HCT116 (cell line): ENCODE data around the gene ADAMTS14. TPM values are rescaled to one million over a fixed set of nuclear protein-coding genes. Genes with fewer than 3 reads are reported as not detected.
A peak's percentile ranks its signal among the peaks of the same experiment; 100 is the strongest.

Source experiments
- ATAC-seq: fragments of 200-7000 bp; cut with Tn5 transposase; 2 replicates; pipeline ENCODE4 v1.9.1; 2020; ENCODE audit warnings: mild to moderate bottlenecking, moderate library complexity
- BruUV-seq: library from RNA; stranded (reverse); fragments of 400-500 nt; replicated peaks from 2 replicates; lab custom pipeline; 2021; lab: Mats Ljungman, UMichigan
- CTCF ChIA-PET: fragments of 300-600 bp; sonication (Branson Sonifier 250); formaldehyde crosslinking; loops from one replicate; lab custom pipeline; 2021; ENCODE audit warnings: antibody characterized with exemption; lab: Charles Lee
- POLR2A ChIA-PET: fragments of 300-600, 350-600 bp; sonication (Branson Sonifier 250); formaldehyde crosslinking; loops from one replicate; lab custom pipeline; 2021; ENCODE audit warnings: antibody characterized with exemption; lab: Charles Lee
- RAD21 ChIA-PET, 2 experiments: fragments of 300-600 bp; sonication (Branson Sonifier 250); formaldehyde crosslinking; loops; one replicate each; lab custom pipeline; 2023; ENCODE audit warnings: low total read pairs in 2 of 2; ENCODE audit not compliant: uncharacterized antibody in 2 of 2, unreplicated experiment in 2 of 2, low non-redundant PET in 1 of 2; lab: Charles Lee
- DNase-seq: peaks from one replicate; pipeline ENCODE4 v3.0.0-alpha.2; 2010; ENCODE audit warnings: low read depth, low spot score
- H2AFZ ChIP-seq: fragments of 200-600 bp; shearing (Covaris generic), sonication (generic); 2 replicates; pipeline ENCODE4 v1.6.1; 2017; ENCODE audit warnings: low read depth, mixed run types, mixed read lengths, antibody characterized with exemption, low read length; ENCODE audit not compliant: poor library complexity, severe bottlenecking
- H3K27ac ChIP-seq: 2 replicates; pipeline ENCODE4 v1.5.1; 2012; ENCODE audit warnings: low read depth, low read length
- H3K27me3 ChIP-seq: fragments of 200-600 bp; sonication (generic); 2 replicates; pipeline ENCODE4 v1.6.1; 2016; ENCODE audit warnings: mixed run types, low read length, mixed read lengths; ENCODE audit not compliant: insufficient read depth
- H3K36me3 ChIP-seq, 2 experiments: fragments of 200-500 bp in 1 of 2; fragments of 200-600 bp in 1 of 2; sonication (Bioruptor generic) in 1 of 2; sonication (generic) in 1 of 2; 2 replicates each; pipeline versions ENCODE4 v1.5.1 to v1.6.1; 2014 to 2016; ENCODE audit warnings: low read length in 2 of 2, inconsistent platforms in 1 of 2, mixed read lengths in 1 of 2, mixed run types in 1 of 2; ENCODE audit not compliant: insufficient read depth in 2 of 2, control insufficient read depth in 1 of 2
- H3K4me1 ChIP-seq, 2 experiments: fragments of 200-600 bp in 1 of 2; sonication (generic) in 1 of 2; 2 replicates each; pipeline versions ENCODE4 v1.5.1 to v1.6.1; 2012 to 2017; ENCODE audit warnings: low read length in 2 of 2, inconsistent platforms in 1 of 2, mild to moderate bottlenecking in 1 of 2, mixed read lengths in 1 of 2, mixed run types in 1 of 2, moderate library complexity in 1 of 2; ENCODE audit not compliant: insufficient read depth in 2 of 2, control insufficient read depth in 1 of 2
- H3K4me2 ChIP-seq: fragments of 200-600 bp; sonication (generic); 2 replicates; pipeline ENCODE4 v1.6.1; 2017; ENCODE audit warnings: mixed run types, low read length, mixed read lengths
- H3K4me3 ChIP-seq, 2 experiments: fragments of 200-600 bp in 1 of 2; sonication (generic) in 1 of 2; replicated peaks in 1 of 2; 2 replicates each; pipeline ENCODE4 v1.5.1; 2011 to 2016; ENCODE audit warnings: low read length in 2 of 2, control low read depth in 1 of 2, low read depth in 1 of 2, mild to moderate bottlenecking in 1 of 2, mixed read lengths in 1 of 2, mixed run types in 1 of 2
- H3K79me2 ChIP-seq: fragments of 200-600 bp; sonication (generic); 2 replicates; pipeline ENCODE4 v1.6.1; 2017; ENCODE audit warnings: mild to moderate bottlenecking, mixed run types, low read length, moderate library complexity, mixed read lengths; ENCODE audit not compliant: insufficient read depth
- H3K9ac ChIP-seq: fragments of 200-600 bp; sonication (generic); 2 replicates; pipeline ENCODE4 v1.6.1; 2016; ENCODE audit warnings: low read length, mixed read lengths
- H3K9me2 ChIP-seq: fragments of 200-600 bp; sonication (generic), shearing (Covaris generic); 2 replicates; pipeline ENCODE4 v1.6.1; 2017; ENCODE audit warnings: mixed run types, mild to moderate bottlenecking, moderate library complexity; ENCODE audit not compliant: insufficient read depth
- H3K9me3 ChIP-seq, 2 experiments: fragments of 200-500 bp in 1 of 2; fragments of 200-600 bp in 1 of 2; sonication (Bioruptor generic) in 1 of 2; sonication (generic) in 1 of 2; 2 replicates each; pipeline ENCODE4 v1.6.1; 2014 to 2017; ENCODE audit warnings: low read length in 2 of 2, mixed read lengths in 2 of 2, inconsistent platforms in 1 of 2, low read depth in 1 of 2, mild to moderate bottlenecking in 1 of 2, mixed run types in 1 of 2, moderate library complexity in 1 of 2; ENCODE audit not compliant: control insufficient read depth in 1 of 2, insufficient read depth in 1 of 2
- H4K20me1 ChIP-seq: fragments of 200-600 bp; sonication (generic), shearing (Covaris generic); 2 replicates; pipeline ENCODE4 v1.6.1; 2017; ENCODE audit warnings: mixed run types, mild to moderate bottlenecking, moderate library complexity; ENCODE audit not compliant: insufficient read depth
- EGR1 ChIP-seq: IDR thresholded peaks from 2 replicates; pipeline ENCODE4 v1.6.1; 2012; ENCODE audit warnings: low read depth
- ELF1 ChIP-seq: IDR thresholded peaks from 2 replicates; pipeline ENCODE4 v1.6.1; 2012; ENCODE audit warnings: low read depth, borderline replicate concordance
- EZH2 ChIP-seq: fragments of 200-600 bp; sonication (generic); IDR thresholded peaks from 2 replicates; pipeline ENCODE4 v1.6.1; 2017; ENCODE audit warnings: antibody characterized with exemption, mixed run types
- POLR2A ChIP-seq: IDR thresholded peaks from 2 replicates; pipeline ENCODE4 v1.7.0; 2011; ENCODE audit warnings: borderline replicate concordance; ENCODE audit not compliant: insufficient read depth, insufficient read length; ENCODE audit errors: extremely low read depth
- RAD21 ChIP-seq: IDR thresholded peaks from 2 replicates; pipeline ENCODE4 v1.6.1; 2012; ENCODE audit warnings: low read depth, mild to moderate bottlenecking
- SP1 ChIP-seq: IDR thresholded peaks from 2 replicates; pipeline ENCODE4 v1.6.1; 2012; ENCODE audit warnings: low read depth
- TCF7L2 ChIP-seq: IDR thresholded peaks from 2 replicates; pipeline ENCODE4 v1.7.0; 2011; ENCODE audit warnings: borderline replicate concordance, inconsistent platforms; ENCODE audit not compliant: insufficient read depth, insufficient read length; ENCODE audit errors: extremely low read depth
- ZNF274 ChIP-seq: fragments of 200-500 bp; sonication (Bioruptor generic); IDR thresholded peaks from 2 replicates; pipeline ENCODE4 v1.6.1; 2014; ENCODE audit warnings: mild to moderate bottlenecking, low read depth, low read length, inconsistent platforms
- intact Hi-C: fragments of 100-400 bp; cut with micrococcal nuclease; formaldehyde crosslinking; loops from 2 replicates; pipeline ENCODE4 v1.10.0; 2022
- total RNA-seq: library from RNA; stranded (reverse); gene quantifications from one replicate; pipeline ENCODE4 v1.2.1, GENCODE V29; 2021; ENCODE audit not compliant: unreplicated experiment
- TF ChIP-seq, protein P1 (sequence below): IDR thresholded peaks from 2 replicates; pipeline ENCODE4 v1.6.1; 2011; ENCODE audit warnings: mild to moderate bottlenecking, low read length, moderate library complexity; ENCODE audit not compliant: insufficient replicate concordance; ENCODE audit errors: extremely low read depth
- TF ChIP-seq, protein P2 (sequence below): IDR thresholded peaks from 2 replicates; pipeline ENCODE4 v1.6.1; 2012
- TF ChIP-seq, protein P3 (sequence below), 3 experiments: fragments of 200-600 bp in 1 of 3; sonication (generic) in 1 of 3; IDR thresholded peaks in 2 of 3; conservative IDR thresholded peaks in 1 of 3; 2 replicates each; pipeline ENCODE4 v1.5.1; 2012 to 2017; ENCODE audit warnings: low read depth in 2 of 3, low read length in 2 of 3, antibody characterized with exemption in 1 of 3, borderline replicate concordance in 1 of 3, control low read depth in 1 of 3, mild to moderate bottlenecking in 1 of 3, mixed read lengths in 1 of 3, mixed run types in 1 of 3, moderate library complexity in 1 of 3; ENCODE audit not compliant: insufficient read depth in 1 of 3

The ADAMTS14 gene
- total RNA-seq, 1 experiment from 2014 or later, result 13.2 TPM

DNA sequence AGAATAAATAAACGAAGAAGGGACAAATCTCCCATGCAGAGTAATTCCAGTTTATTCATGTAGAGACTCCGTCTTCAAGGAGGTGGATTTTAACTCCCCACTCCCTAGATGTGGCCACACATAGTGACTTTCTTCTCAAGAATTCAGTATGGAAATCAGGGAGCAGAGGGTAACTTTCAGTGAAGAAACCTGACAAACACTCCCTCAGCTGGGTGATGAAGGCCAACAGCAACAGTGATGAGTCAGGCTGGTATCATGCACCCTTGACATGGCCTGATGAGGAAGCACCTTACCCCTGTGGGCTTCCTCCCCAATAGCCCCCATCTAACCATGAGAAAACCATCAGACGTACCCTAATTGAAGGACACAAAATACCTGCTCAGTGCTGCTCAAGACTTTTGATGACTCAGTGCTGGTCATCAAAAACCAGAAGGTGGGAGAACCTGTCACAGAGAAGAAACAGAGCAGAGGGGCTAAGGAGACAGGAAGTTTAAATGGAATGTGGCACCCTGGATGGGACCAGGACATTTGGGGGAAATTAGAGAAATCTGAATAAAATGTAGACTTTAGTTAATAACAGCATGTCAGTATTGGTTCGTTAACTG is 50.6 kb downstream of the ADAMTS14 start (continued):
- TF ChIP-seq, protein P1, sequence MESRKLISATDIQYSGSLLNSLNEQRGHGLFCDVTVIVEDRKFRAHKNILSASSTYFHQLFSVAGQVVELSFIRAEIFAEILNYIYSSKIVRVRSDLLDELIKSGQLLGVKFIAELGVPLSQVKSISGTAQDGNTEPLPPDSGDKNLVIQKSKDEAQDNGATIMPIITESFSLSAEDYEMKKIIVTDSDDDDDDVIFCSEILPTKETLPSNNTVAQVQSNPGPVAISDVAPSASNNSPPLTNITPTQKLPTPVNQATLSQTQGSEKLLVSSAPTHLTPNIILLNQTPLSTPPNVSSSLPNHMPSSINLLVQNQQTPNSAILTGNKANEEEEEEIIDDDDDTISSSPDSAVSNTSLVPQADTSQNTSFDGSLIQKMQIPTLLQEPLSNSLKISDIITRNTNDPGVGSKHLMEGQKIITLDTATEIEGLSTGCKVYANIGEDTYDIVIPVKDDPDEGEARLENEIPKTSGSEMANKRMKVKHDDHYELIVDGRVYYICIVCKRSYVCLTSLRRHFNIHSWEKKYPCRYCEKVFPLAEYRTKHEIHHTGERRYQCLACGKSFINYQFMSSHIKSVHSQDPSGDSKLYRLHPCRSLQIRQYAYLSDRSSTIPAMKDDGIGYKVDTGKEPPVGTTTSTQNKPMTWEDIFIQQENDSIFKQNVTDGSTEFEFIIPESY, result no peak
- TF ChIP-seq TCF7L2, result no peak
- no peak for TF ChIP-seq POLR2A
- no peak for TF ChIP-seq ZNF274
- no peak for TF ChIP-seq EGR1
- TF ChIP-seq, protein P2, sequence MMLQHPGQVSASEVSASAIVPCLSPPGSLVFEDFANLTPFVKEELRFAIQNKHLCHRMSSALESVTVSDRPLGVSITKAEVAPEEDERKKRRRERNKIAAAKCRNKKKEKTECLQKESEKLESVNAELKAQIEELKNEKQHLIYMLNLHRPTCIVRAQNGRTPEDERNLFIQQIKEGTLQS, result no peak; the same call in 1 of the 2 replicates
- TF ChIP-seq SP1, result peak; percentile 71
- TF ChIP-seq ELF1, result no peak
- TF ChIP-seq, protein P3, sequence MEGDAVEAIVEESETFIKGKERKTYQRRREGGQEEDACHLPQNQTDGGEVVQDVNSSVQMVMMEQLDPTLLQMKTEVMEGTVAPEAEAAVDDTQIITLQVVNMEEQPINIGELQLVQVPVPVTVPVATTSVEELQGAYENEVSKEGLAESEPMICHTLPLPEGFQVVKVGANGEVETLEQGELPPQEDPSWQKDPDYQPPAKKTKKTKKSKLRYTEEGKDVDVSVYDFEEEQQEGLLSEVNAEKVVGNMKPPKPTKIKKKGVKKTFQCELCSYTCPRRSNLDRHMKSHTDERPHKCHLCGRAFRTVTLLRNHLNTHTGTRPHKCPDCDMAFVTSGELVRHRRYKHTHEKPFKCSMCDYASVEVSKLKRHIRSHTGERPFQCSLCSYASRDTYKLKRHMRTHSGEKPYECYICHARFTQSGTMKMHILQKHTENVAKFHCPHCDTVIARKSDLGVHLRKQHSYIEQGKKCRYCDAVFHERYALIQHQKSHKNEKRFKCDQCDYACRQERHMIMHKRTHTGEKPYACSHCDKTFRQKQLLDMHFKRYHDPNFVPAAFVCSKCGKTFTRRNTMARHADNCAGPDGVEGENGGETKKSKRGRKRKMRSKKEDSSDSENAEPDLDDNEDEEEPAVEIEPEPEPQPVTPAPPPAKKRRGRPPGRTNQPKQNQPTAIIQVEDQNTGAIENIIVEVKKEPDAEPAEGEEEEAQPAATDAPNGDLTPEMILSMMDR (IDR thresholded peaks at IDR 0.05 in 2 of 3, conservative IDR thresholded peaks at IDR 0.05 in 1 of 3; ENCODE audit: borderline replicate concordance in 1 of 3, insufficient read depth in 1 of 3, low read depth in 2 of 3, low read length in 2 of 3), result no peak
- TF ChIP-seq EZH2, result no peak

DNA sequence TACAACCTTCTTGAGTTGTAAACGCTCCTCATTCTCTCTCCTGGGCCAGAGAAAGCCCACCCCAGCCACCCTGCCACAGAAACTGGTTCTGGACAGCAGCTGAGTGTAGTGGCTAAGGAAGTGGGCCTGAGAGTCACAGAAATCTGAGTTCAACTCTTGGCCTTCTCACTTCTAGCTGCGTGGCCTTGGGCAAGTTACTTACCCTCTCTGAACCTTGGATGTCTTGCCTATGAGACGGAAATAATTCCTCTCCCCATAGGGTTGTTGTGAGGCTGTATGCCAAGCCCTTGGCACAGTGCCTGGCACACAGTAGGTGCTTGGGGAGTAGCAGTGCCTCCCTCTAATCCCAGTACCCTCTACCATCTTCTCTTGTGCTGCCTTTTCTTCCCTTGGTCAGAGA is 51.5 kb downstream of the ADAMTS14 start:
- intact Hi-C loops, result no loop called here
- no peaks in the 10 kb centered on the region for H4K20me1 ChIP-seq
- no TSS peak for BruUV-seq
- CTCF ChIA-PET, result no interaction called here
- RAD21 ChIA-PET, result no interaction called here
- POLR2A ChIA-PET, result no interaction called here
- no peak overlapping the region for H3K4me3 ChIP-seq
- H3K4me1 ChIP-seq, result peaks cover 10 to 30% of the 10 kb centered on the region in 2 experiments
- no peaks in the 10 kb centered on the region for H3K79me2 ChIP-seq
- H3K36me3 ChIP-seq, result peaks cover 0 to 14% of the 10 kb centered on the region in 2 experiments; a peak in 2 of 4 replicates
- no peaks in the 10 kb centered on the region for H3K9me2 ChIP-seq
- H3K27ac ChIP-seq, result no peak overlapping the region
- no peaks in the 10 kb centered on the region for H3K9me3 ChIP-seq
- no peak overlapping the region for H3K9ac ChIP-seq
- H2AFZ ChIP-seq, result no peak overlapping the region
- H3K27me3 ChIP-seq, result no peaks in the 10 kb centered on the region
- TF ChIP-seq SP1, result no peak
- TF ChIP-seq RAD21, result no peak
- TF ChIP-seq EGR1, result no peak
- no peak for ATAC-seq
- H3K4me2 ChIP-seq, result no peak overlapping the region
- no peak for DNase-seq
